Ectodermal cell (in vitro differentiated cells): Measurements from ENCODE around the gene FGFR1OP2.

ENCODE experiments used
- H3K27ac ChIP-seq: 2 replicates; pipeline ENCODE4 v1.7.0; 2013; ENCODE audit warnings: mild to moderate bottlenecking, low read depth, low read length; ENCODE audit not compliant: insufficient read depth, poor library complexity, severe bottlenecking
- H3K27me3 ChIP-seq: 2 replicates; pipeline ENCODE4 v1.7.0; 2013; ENCODE audit warnings: mild to moderate bottlenecking, low read length; ENCODE audit not compliant: insufficient read depth, control insufficient read depth, poor library complexity, severe bottlenecking
- H3K36me3 ChIP-seq: one replicate; pipeline ENCODE4 v1.7.0; 2013; ENCODE audit warnings: low read length; ENCODE audit not compliant: control insufficient read depth, insufficient read depth
- H3K4me1 ChIP-seq: one replicate; pipeline ENCODE4 v1.7.0; 2013; ENCODE audit warnings: low read length; ENCODE audit not compliant: control insufficient read depth, insufficient read depth
- H3K4me3 ChIP-seq: 2 replicates; pipeline ENCODE4 v1.7.0; 2013; ENCODE audit warnings: low read depth, low read length, control low read depth; ENCODE audit not compliant: insufficient read depth
- H3K9me3 ChIP-seq: 2 replicates; pipeline ENCODE4 v1.7.0; 2013; ENCODE audit warnings: mild to moderate bottlenecking, low read length, moderate library complexity; ENCODE audit not compliant: control insufficient read depth
- WGBS, 2 experiments: methylation state at CpG; one replicate each; pipeline ENCODE4 v1.1.7; 2013; ENCODE audit warnings: missing lambda C conversion rate in 2 of 2; 5-methylcytosine and 5-hydroxymethylcytosine counted together

The FGFR1OP2 gene

GRCh38 chr12:26921886-26922285 is 16.4 kb upstream of the FGFR1OP2 start:
- Histone ChIP-seq H3K27me3 (no peaks in the 10 kb centered on the region), H3K27ac (no peak overlapping the region), H3K9me3 (no peaks in the 10 kb centered on the region), H3K4me1 (no peaks in the 10 kb centered on the region), H3K36me3 (peaks cover 3% of the 10 kb centered on the region), H3K4me3 (no peak overlapping the region)
- WGBS, 2 experiments, result 88 to 96% methylated on average over 2 of the region's 3 CpGs

GRCh38 chr12:26928661-26929060 is 9.6 kb upstream of the FGFR1OP2 start:
- H3K36me3 ChIP-seq, result peaks cover 5% of the 10 kb centered on the region
- no peak overlapping the region for H3K27ac ChIP-seq
- H3K4me3 ChIP-seq, result no peak overlapping the region
- no peaks in the 10 kb centered on the region for H3K4me1 ChIP-seq
- no peaks in the 10 kb centered on the region for H3K27me3 ChIP-seq
- WGBS, 2 experiments, result 95 to 97% methylated on average over 4 to 5 of the region's 5 CpGs
- no peaks in the 10 kb centered on the region for H3K9me3 ChIP-seq

- H3K27me3 ChIP-seq, result no peaks in the 10 kb centered on the region
- H3K27ac ChIP-seq, result no peak overlapping the region
- H3K9me3 ChIP-seq, result no peaks in the 10 kb centered on the region
- peaks cover 5% of the 10 kb centered on the region for H3K36me3 ChIP-seq
- WGBS, 2 experiments, result 84 to 95% methylated on average over 1 of the region's 2 CpGs
- no peaks in the 10 kb centered on the region for H3K4me1 ChIP-seq
- H3K4me3 ChIP-seq, result no peak overlapping the region
Observed at GRCh38 chr12:26929590-26929989, 8.7 kb upstream of the FGFR1OP2 start.

GRCh38 chr12:26935636-26936378 is 2.5 kb upstream of the FGFR1OP2 start:
- WGBS, 2 experiments, result 91 to 94% methylated on average over 6 of the region's 7 CpGs
- H3K27ac ChIP-seq, result no peak overlapping the region
- H3K36me3 ChIP-seq, result no peaks in the 10 kb centered on the region
- no peaks in the 10 kb centered on the region for H3K27me3 ChIP-seq
- H3K4me1 ChIP-seq, result peaks cover 16% of the 10 kb centered on the region
- no peak overlapping the region for H3K4me3 ChIP-seq
- H3K9me3 ChIP-seq, result no peaks in the 10 kb centered on the region

GRCh38 chr12:26936559-26937442 is 1.5 kb upstream of the FGFR1OP2 start:
- Histone ChIP-seq H3K36me3 (no peaks in the 10 kb centered on the region), H3K27ac (no peak overlapping the region), H3K27me3 (no peaks in the 10 kb centered on the region), H3K4me3 (peak overlapping the region; percentile 92), H3K9me3 (no peaks in the 10 kb centered on the region), H3K4me1 (peaks cover 16% of the 10 kb centered on the region)
- WGBS, 2 experiments, result 22 to 27% methylated on average over 7 to 8 of the region's 8 CpGs

- Histone ChIP-seq H3K27ac (peak overlapping the region; percentile 94), H3K27me3 (no peaks in the 10 kb centered on the region), H3K4me3 (peak overlapping the region; percentile 92), H3K36me3 (no peaks in the 10 kb centered on the region), H3K9me3 (no peaks in the 10 kb centered on the region), H3K4me1 (peaks cover 16% of the 10 kb centered on the region)
- WGBS, 2 experiments, result 0% methylated on average over 10 of the region's 10 CpGs
Observed at GRCh38 chr12:26937443-26937862, 817 bp upstream of the FGFR1OP2 start.

- peak overlapping the region; percentile 83 for H3K27ac ChIP-seq
- H3K36me3 ChIP-seq, result no peaks in the 10 kb centered on the region
- peaks cover 16% of the 10 kb centered on the region for H3K4me1 ChIP-seq
- WGBS, 2 experiments, result 0% methylated on average over 28 of the region's 28 CpGs
- H3K9me3 ChIP-seq, result no peaks in the 10 kb centered on the region
- H3K27me3 ChIP-seq, result no peaks in the 10 kb centered on the region
- peak overlapping the region; percentile 92 for H3K4me3 ChIP-seq
Observed at GRCh38 chr12:26938701-26939062, 412 bp downstream of the FGFR1OP2 start.

GRCh38 chr12:26939192-26939832 is 1.0 kb downstream of the FGFR1OP2 start:
- Histone ChIP-seq H3K27ac (no peak overlapping the region), H3K36me3 (no peaks in the 10 kb centered on the region), H3K9me3 (no peaks in the 10 kb centered on the region), H3K4me1 (peaks cover 16% of the 10 kb centered on the region), H3K27me3 (no peaks in the 10 kb centered on the region), H3K4me3 (peak overlapping the region; percentile 92)
- WGBS, 2 experiments, result 34 to 39% methylated on average over 8 to 9 of the region's 9 CpGs

- H3K27ac ChIP-seq, result no peak overlapping the region
- 80 to 81% methylated on average over 1 of the region's 1 CpG for WGBS, 2 experiments
Observed at GRCh38 chr12:26939953-26940352, 1.7 kb downstream of the FGFR1OP2 start.

More at GRCh38 chr12:26939953-26940352, 1.7 kb downstream of the FGFR1OP2 start:
- peaks cover 16% of the 10 kb centered on the region for H3K4me1 ChIP-seq
- no peaks in the 10 kb centered on the region for H3K27me3 ChIP-seq
- H3K4me3 ChIP-seq, result peak overlapping the region; percentile 92
- no peaks in the 10 kb centered on the region for H3K36me3 ChIP-seq
- no peaks in the 10 kb centered on the region for H3K9me3 ChIP-seq
